Renal pelvis (tissue), 4 donors: Measurements from ENCODE around the gene MEX3B. TPM values are rescaled to one million over a fixed set of nuclear protein-coding genes. Genes with fewer than 3 reads are reported as not detected.
"Not testable (repeated sequence)": the region's sequence is repeated elsewhere in the genome, so short reads cannot be mapped to it uniquely, and the experiment has no call there.

ENCODE experiments used
- DNase-seq: peaks from one replicate; pipeline ENCODE4 v3.0.0-alpha.2; 2013
- polyA plus RNA-seq, 3 donors: library from polyadenylated mRNA; unstranded; fragments of 120-200 nt; gene quantifications; one replicate each; pipeline ENCODE4 v1.2.1, GENCODE V29; 2013; ENCODE audit not compliant: insufficient read length in 3 of 3

MEX3B gene
- polyA plus RNA-seq, 3 donors: 10.8 to 18.5 (median 16.9) TPM

DNA sequence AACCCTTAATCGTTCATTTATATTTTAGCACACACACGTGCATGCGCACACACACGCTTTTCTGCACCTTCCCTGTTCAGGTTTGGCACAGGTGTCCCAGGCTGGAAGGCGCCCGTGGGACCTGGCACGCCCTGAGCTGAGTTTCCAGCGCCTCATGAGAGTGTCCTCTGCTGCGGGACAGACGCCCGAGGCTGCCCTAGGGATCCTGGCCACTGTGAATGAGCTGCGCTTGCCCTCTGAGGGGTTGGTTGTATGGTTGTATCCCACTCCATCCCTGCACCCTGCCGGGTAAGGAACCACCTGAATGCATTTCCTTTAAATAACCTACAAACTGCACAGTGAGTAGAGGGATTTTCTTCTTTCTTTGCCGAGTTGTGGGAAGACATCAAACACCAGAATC lies 12.2 kb upstream of the MEX3B start:
- DNase-seq: no peak

- no peak for DNase-seq
Measured at GRCh38 chr15:82056958-82057823, 11.4 kb upstream of the MEX3B start.

- DNase-seq: no peak
Measured at GRCh38 chr15:82052751-82053150, 6.9 kb upstream of the MEX3B start.

DNA sequence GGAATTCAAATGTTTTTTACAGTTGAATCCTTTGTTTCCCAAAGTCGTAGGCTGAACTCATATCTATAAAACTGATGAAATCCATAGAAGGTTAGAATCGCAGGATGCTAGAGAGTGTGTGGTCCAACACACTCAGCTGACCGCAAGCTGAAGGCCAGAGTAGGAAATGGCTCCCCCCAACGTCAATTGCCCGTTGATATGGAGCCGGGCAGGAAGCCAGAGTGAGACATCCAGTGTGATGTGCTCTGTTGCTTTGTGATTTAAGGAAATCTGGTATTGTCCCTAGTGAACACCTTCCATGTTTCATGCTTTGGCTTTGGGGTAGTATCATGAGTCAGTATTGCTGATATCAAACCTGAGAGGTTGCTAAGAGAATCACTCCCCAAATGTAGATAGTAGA lies 5.8 kb upstream of the MEX3B start:
- no peak for DNase-seq

- no peak for DNase-seq
Measured at GRCh38 chr15:82048811-82049210, 3.0 kb upstream of the MEX3B start.

GRCh38 chr15:82047453-82048400 lies 1.9 kb upstream of the MEX3B start:
- DNase-seq: peak; percentile 65

DNA sequence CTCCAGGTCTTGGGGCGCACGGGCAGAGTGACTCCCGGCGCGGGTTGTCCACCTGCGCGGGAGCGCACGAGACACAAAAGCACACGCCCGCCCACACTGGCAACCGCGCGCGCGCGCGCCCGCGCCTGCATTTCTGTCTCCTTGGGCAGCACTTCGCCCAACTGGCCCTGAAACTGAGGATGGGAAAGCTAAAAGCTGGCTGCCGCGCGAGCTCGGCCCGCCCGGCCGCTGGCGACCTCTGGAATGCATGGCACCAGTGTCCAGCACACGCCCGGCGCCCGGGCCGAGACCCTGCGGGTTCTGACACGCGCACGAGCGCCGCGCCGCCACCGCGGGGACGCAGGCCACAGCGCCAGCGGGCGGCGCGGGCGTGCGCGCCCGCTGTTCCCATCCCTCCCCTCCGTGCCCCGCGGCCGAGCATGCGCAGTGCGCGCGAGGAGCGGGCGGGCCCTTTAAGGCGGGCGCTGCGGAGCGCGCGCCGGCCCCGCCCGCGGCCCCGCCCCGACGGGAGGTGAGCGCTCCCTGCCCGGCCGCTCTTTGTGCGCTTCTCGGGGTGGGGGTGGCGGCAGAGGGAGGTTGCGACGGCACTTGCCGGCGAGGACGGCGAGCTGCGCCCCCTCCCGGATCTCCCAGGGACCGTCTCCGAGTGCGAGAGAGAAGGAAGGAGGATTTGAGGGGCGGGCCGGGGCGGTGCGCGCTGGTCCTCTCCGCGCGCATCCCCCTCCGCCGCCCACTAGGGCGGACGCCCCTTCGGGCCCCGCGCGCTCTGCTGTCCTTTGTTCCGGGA lies 1.0 kb upstream of the MEX3B start:
- peak; percentile 96 for DNase-seq

- DNase-seq: no peak
Measured at GRCh38 chr15:82045179-82045891, 483 bp downstream of the MEX3B start.

DNA sequence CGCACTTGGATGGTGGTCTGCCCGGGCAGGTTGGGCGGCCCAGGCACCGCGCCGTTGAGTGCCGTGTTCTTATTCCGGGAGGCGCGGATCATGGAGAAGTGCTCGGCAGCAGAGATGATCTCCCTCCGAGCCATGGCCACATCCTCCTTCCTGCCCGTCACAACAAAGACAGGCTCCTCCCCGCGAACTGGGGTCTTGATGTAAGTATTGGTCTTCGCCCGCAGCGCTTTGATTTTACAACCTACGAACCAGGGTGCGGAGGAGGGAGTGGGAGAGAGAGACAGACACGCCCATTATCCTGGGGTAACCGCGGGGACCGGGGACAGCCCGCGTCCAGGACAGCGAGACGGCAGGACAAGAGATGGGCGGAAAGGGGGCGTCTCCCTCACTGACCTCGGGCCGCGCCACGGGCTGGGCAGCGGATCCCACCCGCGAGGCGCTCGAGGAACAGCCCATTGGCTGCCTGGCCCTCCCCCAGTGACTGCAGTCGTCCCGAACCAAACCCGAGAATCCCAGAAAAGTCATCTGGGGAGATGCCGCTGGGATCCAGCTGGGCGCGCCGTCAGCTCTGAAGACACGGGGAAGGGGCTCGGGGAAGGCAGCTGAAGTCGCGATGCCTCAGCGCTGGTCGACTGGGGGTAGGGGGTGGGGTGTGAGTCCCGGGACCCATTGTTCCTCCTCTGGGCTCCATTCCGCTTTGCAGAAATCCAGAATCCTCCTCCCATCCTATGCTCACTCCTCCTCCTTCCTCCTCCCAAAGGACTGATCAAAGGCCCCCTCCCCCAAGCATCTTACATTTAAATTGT lies 1.2 kb downstream of the MEX3B start:
- DNase-seq: peak; percentile 66

- no peak for DNase-seq
Measured at GRCh38 chr15:82043796-82044372, 1.9 kb downstream of the MEX3B start.

GRCh38 chr15:82043130-82043673 lies 2.6 kb downstream of the MEX3B start:
- DNase-seq: no peak

GRCh38 chr15:82040862-82041261 lies 5.0 kb downstream of the MEX3B start:
- DNase-seq: peak; percentile 38

- no peak for DNase-seq
Measured at GRCh38 chr15:82040390-82040789, 5.4 kb downstream of the MEX3B start.

DNA sequence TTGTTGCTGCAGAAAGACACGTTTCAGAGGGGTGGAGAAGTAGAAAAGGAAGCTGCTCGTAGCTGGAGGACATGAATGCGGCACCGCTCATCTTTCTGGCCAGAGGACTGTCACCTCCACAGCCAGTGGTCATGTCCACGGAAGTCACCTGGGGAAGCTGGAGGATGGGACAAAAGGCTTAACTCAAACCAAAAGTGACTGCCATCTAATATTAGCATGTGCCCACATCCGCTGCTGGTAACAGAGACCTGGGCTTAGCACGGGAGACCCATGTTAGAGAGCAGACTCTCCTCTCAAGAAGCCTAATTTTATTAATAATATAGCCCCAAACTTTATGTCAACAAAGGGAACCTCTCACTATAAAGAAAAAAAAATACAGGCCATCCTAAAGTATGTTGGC lies 5.9 kb downstream of the MEX3B start:
- no peak for DNase-seq

DNA sequence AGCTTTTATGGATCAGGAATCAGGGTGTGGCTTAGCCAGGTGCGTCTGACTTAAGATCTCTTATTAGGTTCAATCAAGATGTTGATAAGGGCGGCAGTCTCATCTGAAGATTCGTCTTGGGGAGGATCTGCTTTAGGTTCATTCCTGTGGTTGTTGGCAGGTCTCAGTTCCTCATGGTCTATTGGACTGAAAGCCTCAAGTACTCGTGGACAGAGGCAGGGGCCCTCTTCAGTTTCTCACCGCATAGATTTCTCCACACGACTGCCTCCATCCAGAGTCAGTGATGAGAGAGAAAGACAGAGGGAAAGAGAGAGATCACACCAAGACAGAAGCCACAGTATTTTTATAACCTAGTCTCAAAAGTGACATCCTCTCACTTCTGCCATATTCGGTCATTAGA lies 9.4 kb downstream of the MEX3B start:
- no peak for DNase-seq

DNA sequence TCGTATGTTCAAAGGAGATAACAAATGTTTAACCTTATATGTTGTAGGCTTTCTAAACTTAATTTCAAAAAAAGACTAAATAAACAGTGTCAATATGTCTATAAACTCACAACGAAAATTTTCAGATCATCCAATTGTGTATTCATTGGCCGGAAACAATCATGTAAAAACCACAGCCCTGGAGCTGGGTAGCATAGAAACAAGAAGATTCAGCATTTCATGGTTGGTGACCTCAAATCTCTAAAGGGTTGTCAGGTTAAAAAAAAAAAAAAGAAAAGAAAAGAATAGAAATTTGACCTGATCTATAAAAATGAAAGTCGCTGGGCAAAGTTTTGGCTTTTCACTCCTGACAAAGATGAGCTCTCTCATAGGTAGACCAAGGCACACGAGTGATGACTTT lies 13.9 kb downstream of the MEX3B start:
- no peak for DNase-seq

DNA sequence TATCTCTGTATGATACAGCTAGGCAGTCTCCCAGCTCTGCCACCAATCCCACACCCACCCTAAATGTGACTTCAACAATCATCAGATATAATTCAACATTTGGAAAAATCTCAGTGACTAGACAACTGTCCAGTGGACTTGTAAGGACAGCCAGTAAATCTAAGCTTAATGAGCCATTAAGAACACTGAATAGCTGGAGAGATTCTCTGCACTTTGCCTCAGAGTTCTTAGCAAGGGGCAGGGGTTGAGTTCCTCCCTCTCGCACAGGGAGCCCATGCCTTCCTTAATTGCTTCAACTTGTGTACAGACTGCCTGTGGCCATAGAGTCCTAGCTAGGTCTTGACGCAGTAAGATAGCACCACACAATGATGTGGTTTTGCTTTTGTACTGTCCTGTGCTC lies 15.6 kb downstream of the MEX3B start:
- peak; percentile 69 for DNase-seq

GRCh38 chr15:82028163-82028562 lies 17.7 kb downstream of the MEX3B start:
- not testable (repeated sequence) for DNase-seq

GRCh38 chr15:82021992-82022391 lies 23.8 kb downstream of the MEX3B start:
- DNase-seq: no peak
